NCI-H2196 (cell line): Measurements from ENCODE around the gene ACTC1.
A peak's percentile ranks its signal among the peaks of the same experiment; 100 is the strongest.
"Not testable (repeated sequence)": the region's sequence is repeated elsewhere in the genome, so short reads cannot be mapped to it uniquely, and the experiment has no call there.

Experiments
- DNase-seq: peaks from one replicate; lab custom pipeline; 2025; ENCODE audit not compliant: unreplicated experiment; lab: John Stamatoyannopoulos, UW

ACTC1 gene

GRCh38 chr15:34795267-34796081 is at the start of gene ACTC1:
Gene ACTC1, minus strand, starts transcription at chr15:34795549. Its CDS starts 741 bp downstream, at chr15:34794808.
- no peak for DNase-seq

- no peak for DNase-seq
Observed at GRCh38 chr15:34841262-34841725, 45.9 kb upstream of the ACTC1 start.

- no peak for DNase-seq
Observed at GRCh38 chr15:34838282-34838681, 42.9 kb upstream of the ACTC1 start.

GRCh38 chr15:34837246-34838016 is 42.1 kb upstream of the ACTC1 start:
- peak; percentile 21 for DNase-seq

- no peak for DNase-seq
Observed at GRCh38 chr15:34828145-34828911, 33.0 kb upstream of the ACTC1 start.

GRCh38 chr15:34821831-34822230 is 26.5 kb upstream of the ACTC1 start:
- DNase-seq, result no peak

- DNase-seq, result no peak
Observed at GRCh38 chr15:34820110-34820509, 24.8 kb upstream of the ACTC1 start.

- DNase-seq, result no peak
Observed at GRCh38 chr15:34818526-34818925, 23.2 kb upstream of the ACTC1 start.

GRCh38 chr15:34815836-34816235 is 20.5 kb upstream of the ACTC1 start:
- DNase-seq, result no peak

- no peak for DNase-seq
Observed at GRCh38 chr15:34813446-34814190, 18.3 kb upstream of the ACTC1 start.

GRCh38 chr15:34812868-34813365 is 17.6 kb upstream of the ACTC1 start:
- not testable (repeated sequence) for DNase-seq

GRCh38 chr15:34812369-34812768 is 17.0 kb upstream of the ACTC1 start:
- DNase-seq, result no peak

GRCh38 chr15:34810443-34811129 is 15.2 kb upstream of the ACTC1 start:
- no peak for DNase-seq

- DNase-seq, result no peak
Observed at GRCh38 chr15:34809186-34809585, 13.8 kb upstream of the ACTC1 start.

- no peak for DNase-seq
Observed at GRCh38 chr15:34808016-34808415, 12.7 kb upstream of the ACTC1 start.

- not testable (repeated sequence) for DNase-seq
Observed at GRCh38 chr15:34807241-34807640, 11.9 kb upstream of the ACTC1 start.

GRCh38 chr15:34804776-34805175 is 9.4 kb upstream of the ACTC1 start:
- no peak for DNase-seq

- no peak for DNase-seq
Observed at GRCh38 chr15:34804113-34804512, 8.8 kb upstream of the ACTC1 start.

GRCh38 chr15:34802803-34803750 is 7.7 kb upstream of the ACTC1 start:
- DNase-seq, result no peak
